Endothelial cell (in vitro differentiated cells): ENCODE results near the gene DRC3. TPM values are rescaled to one million over a fixed set of nuclear protein-coding genes. Genes with fewer than 3 reads are reported as not detected.
A peak's percentile ranks its signal among the peaks of the same experiment; 100 is the strongest.

Source experiments
- DNase-seq: peaks from one replicate; pipeline ENCODE4 v3.0.0; 2021; ENCODE audit warnings: low spot score
- H3K27ac Mint-ChIP-seq: one replicate; pipeline ENCODE4 v1.8.0; 2021; ENCODE audit warnings: mixed read lengths, inconsistent platforms; ENCODE audit not compliant: unreplicated experiment
- H3K27me3 Mint-ChIP-seq: one replicate; pipeline ENCODE4 v1.8.0; 2021; ENCODE audit warnings: mild to moderate bottlenecking, moderate library complexity, mixed read lengths, inconsistent platforms; ENCODE audit not compliant: unreplicated experiment
- H3K36me3 Mint-ChIP-seq: one replicate; pipeline ENCODE4 v1.8.0; 2021; ENCODE audit warnings: mild to moderate bottlenecking, low read depth, mixed read lengths, inconsistent platforms; ENCODE audit not compliant: unreplicated experiment
- H3K4me1 Mint-ChIP-seq: one replicate; pipeline ENCODE4 v1.8.0; 2021; ENCODE audit warnings: mild to moderate bottlenecking, mixed read lengths, inconsistent platforms; ENCODE audit not compliant: unreplicated experiment
- H3K4me3 Mint-ChIP-seq: one replicate; pipeline ENCODE4 v1.8.0; 2021; ENCODE audit warnings: mild to moderate bottlenecking, mixed read lengths, inconsistent platforms; ENCODE audit not compliant: unreplicated experiment
- H3K9me3 Mint-ChIP-seq: one replicate; pipeline ENCODE4 v1.8.0; 2021; ENCODE audit warnings: mixed read lengths, inconsistent platforms; ENCODE audit not compliant: unreplicated experiment
- total RNA-seq: library from RNA; stranded (reverse); fragmentation: NEBNext Ultra II Directional; extraction: Animal tissue kit (Norgen Biotek cat#: 25700); gene quantifications from one replicate; pipeline ENCODE4 v1.2.1, GENCODE V29; 2021; ENCODE audit not compliant: unreplicated experiment
- TF ChIP-seq, protein P1 (sequence below): fragments of 200-600 bp; sonication (generic); IDR thresholded peaks from one replicate; pipeline ENCODE4 v1.5.0; 2021; ENCODE audit warnings: antibody characterized with exemption; ENCODE audit not compliant: unreplicated experiment

Gene DRC3
- total RNA-seq, 1 donor from 2014 or later: 4.3 TPM

- no peak for DNase-seq
- H3K27ac Mint-ChIP-seq: peak overlapping the region; percentile 53
Measured at GRCh38 chr17:17971431-17972125, 1.1 kb upstream of the DRC3 start.

GRCh38 chr17:17972952-17973254 lies 241 bp downstream of the DRC3 start:
- TF ChIP-seq, protein P1, sequence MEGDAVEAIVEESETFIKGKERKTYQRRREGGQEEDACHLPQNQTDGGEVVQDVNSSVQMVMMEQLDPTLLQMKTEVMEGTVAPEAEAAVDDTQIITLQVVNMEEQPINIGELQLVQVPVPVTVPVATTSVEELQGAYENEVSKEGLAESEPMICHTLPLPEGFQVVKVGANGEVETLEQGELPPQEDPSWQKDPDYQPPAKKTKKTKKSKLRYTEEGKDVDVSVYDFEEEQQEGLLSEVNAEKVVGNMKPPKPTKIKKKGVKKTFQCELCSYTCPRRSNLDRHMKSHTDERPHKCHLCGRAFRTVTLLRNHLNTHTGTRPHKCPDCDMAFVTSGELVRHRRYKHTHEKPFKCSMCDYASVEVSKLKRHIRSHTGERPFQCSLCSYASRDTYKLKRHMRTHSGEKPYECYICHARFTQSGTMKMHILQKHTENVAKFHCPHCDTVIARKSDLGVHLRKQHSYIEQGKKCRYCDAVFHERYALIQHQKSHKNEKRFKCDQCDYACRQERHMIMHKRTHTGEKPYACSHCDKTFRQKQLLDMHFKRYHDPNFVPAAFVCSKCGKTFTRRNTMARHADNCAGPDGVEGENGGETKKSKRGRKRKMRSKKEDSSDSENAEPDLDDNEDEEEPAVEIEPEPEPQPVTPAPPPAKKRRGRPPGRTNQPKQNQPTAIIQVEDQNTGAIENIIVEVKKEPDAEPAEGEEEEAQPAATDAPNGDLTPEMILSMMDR: no peak
- Mint-ChIP-seq H3K4me3 (peak overlapping the region; percentile 96), H3K27ac (peak overlapping the region; percentile 94), H3K4me1 (peaks cover 19% of the 10 kb centered on the region), H3K36me3 (peaks cover 2% of the 10 kb centered on the region), H3K27me3 (peaks cover 14% of the 10 kb centered on the region), H3K9me3 (no peaks in the 10 kb centered on the region)
- DNase-seq: no peak

More at GRCh38 chr17:17971431-17972125, 1.1 kb upstream of the DRC3 start:
- TF ChIP-seq, protein P1: no peak
- Mint-ChIP-seq H3K36me3 (no peaks in the 10 kb centered on the region), H3K4me3 (peak overlapping the region; percentile 86), H3K9me3 (no peaks in the 10 kb centered on the region), H3K27me3 (peaks cover 8% of the 10 kb centered on the region), H3K4me1 (peaks cover 14% of the 10 kb centered on the region)

- Mint-ChIP-seq H3K4me3 (peak overlapping the region; percentile 45), H3K4me1 (peaks cover 19% of the 10 kb centered on the region), H3K9me3 (no peaks in the 10 kb centered on the region), H3K27ac (no peak overlapping the region), H3K27me3 (peaks cover 20% of the 10 kb centered on the region), H3K36me3 (peaks cover 7% of the 10 kb centered on the region)
- DNase-seq: no peak
- TF ChIP-seq, protein P1: no peak
Measured at GRCh38 chr17:17975436-17975835, 2.8 kb downstream of the DRC3 start.

DNA sequence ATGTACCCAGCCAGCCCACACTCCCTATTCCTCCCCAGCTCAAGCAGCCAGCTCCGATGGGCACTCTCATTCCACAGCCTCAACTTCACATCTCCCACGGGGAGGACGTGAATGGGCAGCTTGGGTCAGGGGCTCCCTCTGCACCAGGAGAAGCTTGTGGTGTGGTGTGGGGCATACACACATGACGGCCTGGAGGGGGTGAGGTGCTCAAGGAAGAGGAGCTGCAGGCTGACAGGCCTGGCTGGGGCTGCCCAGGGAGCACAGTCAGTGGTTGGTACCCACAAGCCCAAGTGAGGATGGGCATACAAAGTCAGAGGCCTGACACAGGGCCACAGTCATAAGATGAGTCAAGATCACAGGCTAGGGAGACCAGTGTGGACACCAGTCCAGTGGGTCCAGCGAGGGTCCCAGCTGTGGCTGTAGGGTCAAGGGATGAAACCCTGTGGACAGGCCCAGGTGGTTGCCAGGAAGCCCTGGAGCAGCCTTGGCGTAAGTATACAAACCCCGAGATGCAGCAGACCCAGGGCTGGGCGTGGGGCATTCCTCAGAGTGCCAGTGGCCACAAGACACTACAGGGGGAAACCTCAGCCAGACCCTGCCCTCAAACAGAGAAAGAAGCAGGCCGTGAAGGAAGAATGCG lies 4.4 kb downstream of the DRC3 start:
- H3K36me3 Mint-ChIP-seq: peaks cover 7% of the 10 kb centered on the region
- TF ChIP-seq, protein P1: no peak
- H3K27ac Mint-ChIP-seq: no peak overlapping the region
- no peak overlapping the region for H3K4me3 Mint-ChIP-seq
- peaks cover 20% of the 10 kb centered on the region for H3K27me3 Mint-ChIP-seq
- DNase-seq: no peak
- peaks cover 16% of the 10 kb centered on the region for H3K4me1 Mint-ChIP-seq
- H3K9me3 Mint-ChIP-seq: no peaks in the 10 kb centered on the region
